K562 (cell line): Measurements from ENCODE around the gene REPS1. TPM values are rescaled to one million over a fixed set of nuclear protein-coding genes. Genes with fewer than 3 reads are reported as not detected.
A peak's percentile ranks its signal among the peaks of the same experiment; 100 is the strongest.

Experiments
- ATAC-seq: fragments of 200-7000 bp; cut with Tn5 transposase; 3 replicates; pipeline ENCODE4 v1.9.1; 2020; ENCODE audit warnings: moderate library complexity
- BruUV-seq: library from RNA; stranded (reverse); fragments of 400-500 nt; replicated peaks from 2 replicates; lab custom pipeline; 2021; lab: Mats Ljungman, UMichigan
- CTCF ChIA-PET: fragments of 300-600 bp; formaldehyde crosslinking; extraction: SDS; loops from one replicate; lab custom pipeline; 2021; ENCODE audit warnings: low intra/inter-chr PET ratio; lab: Yijun Ruan, JAX
- POLR2A ChIA-PET: fragments of 300-600, 350-650 bp; sonication (Branson Sonifier 250); formaldehyde crosslinking; extraction: SDS; loops from one replicate; lab custom pipeline; 2021; ENCODE audit warnings: antibody characterized with exemption, inconsistent platforms; lab: Yijun Ruan, JAX
- DNase-seq, 4 experiments: peaks; one replicate each; pipeline versions ENCODE4 v3.0.0 to v3.0.0-alpha.2; 2011 to 2018; ENCODE audit warnings: low spot score in 3 of 4, mixed read lengths in 3 of 4; ENCODE audit errors: extremely low read depth in 1 of 4
- FAIRE-seq: peaks from 2 replicates; lab custom pipeline; 2011; peaks lifted over from hg19 to GRCh38; lab: Jason Lieb, UNC
- H2AFZ ChIP-seq: 2 replicates; pipeline ENCODE4 v1.6.0; 2011; ENCODE audit warnings: low read depth, low read length, control low read depth, inconsistent platforms
- H3K27ac ChIP-seq: fragments of 200-600 bp; 3 replicates; pipeline ENCODE4 v1.8.0; 2011; ENCODE audit warnings: low read depth, mild to moderate bottlenecking, control low read depth, inconsistent platforms, low read length, moderate library complexity, mixed read lengths; ENCODE audit errors: extremely low read depth
- H3K27me3 ChIP-seq, 2 experiments: fragments of 300-600 bp in 1 of 2; 2 replicates in 1 of 2; 3 replicates in 1 of 2; pipeline versions ENCODE4 v1.6.0 to v1.8.0; 2011; ENCODE audit warnings: inconsistent platforms in 2 of 2, low read length in 2 of 2, mild to moderate bottlenecking in 1 of 2, mixed read lengths in 1 of 2, moderate library complexity in 1 of 2; ENCODE audit not compliant: control insufficient read depth in 2 of 2, insufficient read depth in 2 of 2
- H3K36me3 ChIP-seq: fragments of 300-600 bp; 3 replicates; pipeline ENCODE4 v1.8.0; 2011; ENCODE audit warnings: mild to moderate bottlenecking, low read length, inconsistent platforms; ENCODE audit not compliant: control insufficient read depth, insufficient read depth
- H3K4me1 ChIP-seq, 2 experiments: fragments of 200-600 bp in 1 of 2; replicated peaks in 1 of 2; 2 replicates in 1 of 2; 3 replicates in 1 of 2; pipeline versions ENCODE4 v1.5.1 to v1.8.0; 2011; ENCODE audit warnings: inconsistent platforms in 2 of 2, low read length in 2 of 2, mild to moderate bottlenecking in 1 of 2, mixed read lengths in 1 of 2, moderate library complexity in 1 of 2; ENCODE audit not compliant: control insufficient read depth in 2 of 2, insufficient read depth in 2 of 2
- H3K4me2 ChIP-seq: 2 replicates; pipeline ENCODE4 v1.6.1; 2011; ENCODE audit warnings: low read length, control low read depth, inconsistent platforms, mixed read lengths; ENCODE audit not compliant: insufficient read depth
- H3K4me3 ChIP-seq: fragments of 200-600 bp; sonication (generic), shearing (Covaris generic); 2 replicates; pipeline ENCODE4 v1.5.1; 2016; ENCODE audit warnings: control low read depth, inconsistent platforms
- H3K79me2 ChIP-seq: fragments of 200-600 bp; 3 replicates; pipeline ENCODE4 v1.8.0; 2011; ENCODE audit warnings: low read length, inconsistent platforms; ENCODE audit not compliant: control insufficient read depth, insufficient read depth
- H3K9ac ChIP-seq, 2 experiments: 2 replicates each; pipeline versions ENCODE4 v1.6.0 to v1.6.1; 2011; ENCODE audit warnings: low read depth in 2 of 2, low read length in 2 of 2, control low read depth in 1 of 2, inconsistent platforms in 1 of 2, mild to moderate bottlenecking in 1 of 2, mixed read lengths in 1 of 2; ENCODE audit not compliant: insufficient read depth in 1 of 2
- H3K9me1 ChIP-seq: one replicate; pipeline ENCODE4 v1.6.0; 2011; ENCODE audit warnings: inconsistent platforms, mild to moderate bottlenecking, low read length, moderate library complexity; ENCODE audit not compliant: control insufficient read depth, insufficient read depth
- H3K9me3 ChIP-seq: replicated peaks from 2 replicates; pipeline ENCODE4 v1.5.1; 2011; ENCODE audit warnings: low read depth, low read length, inconsistent platforms; ENCODE audit not compliant: control insufficient read depth, insufficient read depth
- H4K20me1 ChIP-seq: replicated peaks from 2 replicates; pipeline ENCODE4 v1.6.1; 2011; ENCODE audit warnings: low read length, inconsistent platforms, mixed read lengths; ENCODE audit not compliant: control insufficient read depth, insufficient read depth
- CEBPG ChIP-seq, 3 experiments: fragments of 200-800 bp in 1 of 3; sonication (Bioruptor generic) in 1 of 3; sonication (generic) in 1 of 3; formaldehyde crosslinking in 1 of 3; IDR thresholded peaks in 2 of 3; conservative IDR thresholded peaks in 1 of 3; 2 replicates each; pipeline versions ENCODE4 v1.6.1 to v1.8.0; 2016 to 2022; ENCODE audit warnings: missing compliant biosample characterization in 2 of 3, missing genetic modification characterization in 2 of 3, mild to moderate bottlenecking in 1 of 3, missing genetic modification reagents in 1 of 3
- SMARCC2 ChIP-seq: fragments of 450-650 bp; IDR thresholded peaks from 2 replicates; pipeline ENCODE4 v1.6.1; 2017; ENCODE audit warnings: antibody characterized with exemption, moderate library complexity, mild to moderate bottlenecking, low read depth
- THRB ChIP-seq: fragments of 450-650 bp; formaldehyde crosslinking; conservative IDR thresholded peaks from 2 replicates; pipeline ENCODE4 v1.4.0; 2022; ENCODE audit warnings: mild to moderate bottlenecking, missing genetic modification characterization
- WGBS: fragments of 100-300 bp; shearing (Covaris generic); methylation state at CpG from one replicate; pipeline ENCODE4 v1.1.6; 2016; ENCODE audit warnings: low coverage, mixed read lengths; ENCODE audit not compliant: insufficient coverage; ENCODE audit errors: missing lambda C conversion rate; 5-methylcytosine and 5-hydroxymethylcytosine counted together
- in situ Hi-C: fragments of 300-500 bp; cut with MboI; formaldehyde crosslinking; loops from 4 replicates; pipeline ENCODE4 v1.15.0; 2018; ENCODE audit warnings: inconsistent platforms, mixed read lengths
- intact Hi-C: fragments of 100-400 bp; cut with micrococcal nuclease; formaldehyde crosslinking; loops from 2 replicates; pipeline ENCODE4 v1.14.2; 2022
- polyA plus RNA-seq, 8 experiments: library from polyadenylated mRNA; depleted of rRNA in 4 of 8; stranded (reverse) in 5 of 8; unstranded in 3 of 8; fragments of >200 nt; fragmentation: Nextera tagmentation in 2 of 8; fragmentation: Illumina TruSeq in 1 of 8; extraction: Ambion mirVana in 2 of 8; extraction: Trizol in 1 of 8; gene quantifications; 2 replicates each; pipeline versions ENCODE4 v1.2.1 to v1.2.3, GENCODE V29; 2011 to 2014; ENCODE audit warnings: inconsistent platforms in 1 of 8, missing spikeins in 1 of 8
- total RNA-seq, 7 experiments: library from RNA; depleted of rRNA in 6 of 7; stranded (reverse); fragments of >200 nt in 6 of 7; fragmentation: Illumina TruSeq in 2 of 7; extraction: Trizol in 2 of 7; gene quantifications; 2 replicates each; pipeline versions ENCODE4 v1.2.1 to v1.2.3, GENCODE V29; 2011 to 2021; ENCODE audit warnings: low replicate concordance in 1 of 7

REPS1 gene
- total and polyA plus RNA-seq, 9 of the 15 experiments (the other 6 are each of a cell fraction or from before 2014, with no cell fraction given): 7.9 to 36.0 (median 27.8) TPM

GRCh38 chr6:138956244-138956924 lies 31.7 kb downstream of the REPS1 start:
- TF ChIP-seq SMARCC2 (no peak), THRB (no peak), CEBPG (CRISPR knock-in tag; IDR thresholded peaks at IDR 0.05) (no peak), CEBPG (tag; conservative IDR thresholded peaks at IDR 0.05 in 1 of 2, IDR thresholded peaks at IDR 0.05 in 1 of 2) (peak in 1 of 2 experiments; percentile 46; a peak in 2 of 4 replicates)
- in situ Hi-C loops (no loop called here), intact Hi-C loops (no loop called here)
- ChIA-PET CTCF (no interaction called here), POLR2A (no interaction called here)
- ATAC-seq (peak; percentile 26), DNase-seq (no peak), FAIRE-seq (no peak)
- Histone ChIP-seq H3K27me3 (no peaks in the 10 kb centered on the region), H3K79me2 (peaks cover 7% of the 10 kb centered on the region; the same call in 1 of the 3 replicates), H4K20me1 (no peaks in the 10 kb centered on the region), H3K9me1 (no peaks in the 10 kb centered on the region), H3K9me3 (no peaks in the 10 kb centered on the region), H3K4me2 (no peak overlapping the region), H3K9ac (no peak overlapping the region), H3K4me1 (peaks cover 0 to 6% of the 10 kb centered on the region in 2 experiments; a peak in 2 of 5 replicates), H2AFZ (no peak overlapping the region), H3K27ac (no peak overlapping the region), H3K36me3 (no peaks in the 10 kb centered on the region), H3K4me3 (no peak overlapping the region)
- WGBS: 32% methylated on average over 3 of the region's 3 CpGs
- no TSS peak for BruUV-seq
